G401 (cell line): Measurements from ENCODE around the gene ESF1. TPM values are rescaled to one million over a fixed set of nuclear protein-coding genes. Genes with fewer than 3 reads are reported as not detected.
A peak's percentile ranks its signal among the peaks of the same experiment; 100 is the strongest.
"Not testable (repeated sequence)": the region's sequence is repeated elsewhere in the genome, so short reads cannot be mapped to it uniquely, and the experiment has no call there.

ENCODE experiments used
- DNase-seq: peaks from one replicate; pipeline ENCODE4 v3.0.0-alpha.2; 2015; ENCODE audit warnings: low spot score
- in situ Hi-C: cut with HindIII; loops from 2 replicates; pipeline ENCODE4 v1.10.0; 2016; ENCODE audit warnings: low sequenced_read_pairs, mixed read lengths
- total RNA-seq: library from RNA; depleted of rRNA; stranded (reverse); fragments of >200 nt; shearing (Covaris generic); gene quantifications from 2 replicates; pipeline ENCODE4 v1.2.3, GENCODE V29; 2014

Gene ESF1
- total RNA-seq, 1 experiment from 2014 or later = 15.4 TPM

- in situ Hi-C loops = no loop called here
- no peak for DNase-seq
These were observed 7.1 kb upstream of the ESF1 start for GRCh38 chr20:13791540-13792459.

GRCh38 chr20:13790708-13791107 is 6.0 kb upstream of the ESF1 start:
- in situ Hi-C loops = no loop called here
- DNase-seq = no peak

GRCh38 chr20:13788167-13788834 is 3.6 kb upstream of the ESF1 start:
- DNase-seq = peak; percentile 62
- in situ Hi-C loops = no loop called here

- DNase-seq = no peak
- in situ Hi-C loops = no loop called here
These were observed 1.6 kb upstream of the ESF1 start for GRCh38 chr20:13786143-13786828.

GRCh38 chr20:13784271-13784892 is 337 bp downstream of the ESF1 start:
- in situ Hi-C loops = no loop called here
- no peak for DNase-seq

GRCh38 chr20:13783528-13783927 is 1.2 kb downstream of the ESF1 start:
- no peak for DNase-seq
- in situ Hi-C loops = no loop called here

GRCh38 chr20:13778827-13779226 is 5.9 kb downstream of the ESF1 start:
- no peak for DNase-seq
- in situ Hi-C loops = no loop called here

- no peak for DNase-seq
- in situ Hi-C loops = no loop called here
These were observed 7.5 kb downstream of the ESF1 start for GRCh38 chr20:13777171-13777601.

- in situ Hi-C loops = no loop called here
- no peak for DNase-seq
These were observed 8.9 kb downstream of the ESF1 start for GRCh38 chr20:13775867-13776266.

- DNase-seq = no peak
- in situ Hi-C loops = no loop called here
These were observed 12.2 kb downstream of the ESF1 start for GRCh38 chr20:13772529-13772928.

- in situ Hi-C loops = no loop called here
- DNase-seq = peak; percentile 22
These were observed 12.8 kb downstream of the ESF1 start for GRCh38 chr20:13771853-13772453.

GRCh38 chr20:13770141-13770540 is 14.6 kb downstream of the ESF1 start:
- no peak for DNase-seq
- in situ Hi-C loops = no loop called here

GRCh38 chr20:13765868-13766416 is 18.8 kb downstream of the ESF1 start:
- DNase-seq = no peak
- in situ Hi-C loops = no loop called here

GRCh38 chr20:13765299-13765698 is 19.4 kb downstream of the ESF1 start:
- no peak for DNase-seq
- in situ Hi-C loops = no loop called here

GRCh38 chr20:13760451-13760946 is 24.2 kb downstream of the ESF1 start:
- in situ Hi-C loops, DNase-seq: not testable (repeated sequence)

GRCh38 chr20:13758884-13759283 is 25.8 kb downstream of the ESF1 start:
- DNase-seq = no peak
- in situ Hi-C loops = no loop called here

- in situ Hi-C loops = no loop called here
- no peak for DNase-seq
These were observed 28.2 kb downstream of the ESF1 start for GRCh38 chr20:13756551-13756950.

- in situ Hi-C loops = no loop called here
- no peak for DNase-seq
These were observed 28.9 kb downstream of the ESF1 start for GRCh38 chr20:13755809-13756208.
